NOMO-1 treated with dmso at 0.1 percent for 144 hours (cell line): Measurements from ENCODE around the gene SLC19A1.

Experiments
- DNase-seq: peaks from one replicate; lab custom pipeline; 2025; ENCODE audit not compliant: unreplicated experiment; lab: John Stamatoyannopoulos, UW

The SLC19A1 gene

DNA sequence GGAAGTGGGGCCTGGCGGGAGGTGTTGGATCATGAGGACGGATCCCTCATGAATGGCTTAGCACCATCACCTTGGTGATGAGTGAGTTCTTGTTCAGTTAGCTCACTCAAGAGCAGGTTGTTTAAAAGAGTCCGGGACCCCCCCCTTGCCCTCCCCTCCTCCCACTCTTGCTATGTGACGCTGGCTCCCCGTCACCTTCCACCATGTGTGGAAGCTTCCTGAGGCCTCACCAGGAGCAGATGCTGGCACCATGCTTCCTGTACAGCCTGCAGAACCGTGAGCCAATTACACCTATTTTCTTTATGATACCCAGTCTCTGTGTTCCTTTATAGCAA is 3.0 kb upstream of the SLC19A1 start:
- no peak for DNase-seq

GRCh38 chr21:45544449-45545235 is 2.4 kb upstream of the SLC19A1 start:
- DNase-seq: no peak

DNA sequence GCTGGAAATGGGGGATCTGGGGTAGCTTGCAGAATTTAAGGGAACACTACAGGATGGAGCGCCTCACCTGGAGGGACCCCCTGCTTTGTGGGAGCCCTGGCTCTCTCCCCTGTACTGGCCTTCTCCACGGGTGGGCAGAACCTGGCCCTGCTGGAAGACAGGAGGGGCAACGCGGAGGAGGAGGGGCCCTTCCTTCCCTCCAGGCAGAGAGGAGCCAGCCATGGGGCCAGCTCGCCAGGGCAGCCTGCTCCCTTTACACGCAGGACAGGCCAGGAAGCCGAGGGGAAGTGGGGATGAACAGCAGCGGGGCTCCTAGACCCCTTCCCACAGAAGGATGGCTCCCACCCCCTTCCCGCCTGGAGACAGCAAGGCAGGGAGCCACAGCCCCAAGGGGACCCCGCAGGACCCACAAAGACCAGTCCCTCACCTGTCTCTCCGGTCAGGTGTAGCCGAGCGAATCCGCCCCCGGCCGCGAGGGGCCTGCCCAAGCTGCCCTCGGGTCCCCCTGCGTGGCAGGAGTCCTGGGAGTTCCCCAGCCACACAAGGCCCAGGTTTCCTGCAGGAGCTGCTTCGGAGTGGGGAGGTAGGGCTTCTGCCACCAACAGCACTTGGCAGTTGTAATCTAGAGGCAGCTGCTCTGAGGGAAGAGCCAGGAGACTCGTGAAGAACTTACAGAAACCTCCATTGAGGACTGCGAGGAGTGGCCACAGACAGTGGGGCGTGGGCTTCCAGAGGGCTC is 1.6 kb upstream of the SLC19A1 start:
- DNase-seq: no peak

GRCh38 chr21:45543371-45543709 is 1.1 kb upstream of the SLC19A1 start:
- no peak for DNase-seq

- DNase-seq: no peak
Observed at GRCh38 chr21:45542667-45543370, 579 bp upstream of the SLC19A1 start.

GRCh38 chr21:45541221-45542039 is 810 bp downstream of the SLC19A1 start:
- DNase-seq: peak; percentile 62

DNA sequence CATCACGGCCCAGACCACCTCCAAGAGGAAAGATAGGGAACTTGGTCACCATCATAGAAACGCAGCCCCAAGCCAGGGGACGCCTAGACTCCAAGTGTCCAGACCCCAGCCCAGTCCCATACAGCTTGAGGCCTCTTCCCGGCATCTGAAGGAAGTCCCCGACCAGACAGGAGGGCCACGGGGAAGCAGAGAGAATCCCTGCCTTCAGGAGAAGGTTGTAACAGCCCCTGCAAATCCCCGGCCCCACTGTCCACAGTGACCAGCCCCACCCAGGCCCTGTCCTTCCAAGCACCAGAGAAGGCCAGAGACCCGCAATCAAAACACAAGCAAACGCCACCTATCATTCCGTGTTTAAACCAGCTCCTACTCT is 1.7 kb downstream of the SLC19A1 start:
- no peak for DNase-seq

- no peak for DNase-seq
Observed at GRCh38 chr21:45539796-45540600, 2.2 kb downstream of the SLC19A1 start.

DNA sequence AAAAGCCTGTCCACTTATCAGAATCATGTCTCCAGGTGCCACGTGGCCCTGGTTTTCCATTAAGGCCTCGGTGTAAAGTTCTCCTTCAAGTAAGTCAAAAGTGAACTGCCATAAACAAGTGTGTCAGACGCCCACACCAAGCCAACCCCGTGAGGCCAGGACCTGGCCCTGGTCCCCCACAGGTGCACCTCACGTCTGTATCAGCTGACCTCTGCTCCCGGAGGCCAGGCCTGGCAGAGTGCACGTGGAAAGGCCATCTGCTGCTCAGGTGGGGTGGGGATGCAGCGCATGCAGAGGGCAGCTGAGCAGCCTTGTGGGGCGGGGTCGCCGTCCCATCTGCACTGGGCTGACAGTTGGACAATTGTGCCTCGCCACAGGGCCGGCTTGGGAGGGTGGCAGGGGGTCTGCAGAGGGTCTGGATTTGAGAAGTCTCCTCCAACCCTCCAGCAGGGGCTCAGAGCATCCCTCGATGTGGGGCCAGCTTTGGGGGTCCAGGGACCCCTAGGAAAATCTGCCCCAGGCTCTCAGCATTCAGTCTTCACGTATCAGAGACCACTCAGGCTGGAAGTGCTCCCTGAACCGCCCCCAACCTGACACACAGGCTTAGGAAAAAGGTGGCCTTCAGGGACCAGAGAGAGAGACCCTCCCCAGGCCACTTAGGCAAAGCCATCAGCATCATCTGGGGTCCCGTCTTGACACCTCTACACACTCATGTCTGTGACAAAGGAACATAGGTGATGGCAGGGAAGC is 3.0 kb downstream of the SLC19A1 start:
- DNase-seq: no peak

GRCh38 chr21:45538381-45539045 is 3.7 kb downstream of the SLC19A1 start:
- DNase-seq: no peak

DNA sequence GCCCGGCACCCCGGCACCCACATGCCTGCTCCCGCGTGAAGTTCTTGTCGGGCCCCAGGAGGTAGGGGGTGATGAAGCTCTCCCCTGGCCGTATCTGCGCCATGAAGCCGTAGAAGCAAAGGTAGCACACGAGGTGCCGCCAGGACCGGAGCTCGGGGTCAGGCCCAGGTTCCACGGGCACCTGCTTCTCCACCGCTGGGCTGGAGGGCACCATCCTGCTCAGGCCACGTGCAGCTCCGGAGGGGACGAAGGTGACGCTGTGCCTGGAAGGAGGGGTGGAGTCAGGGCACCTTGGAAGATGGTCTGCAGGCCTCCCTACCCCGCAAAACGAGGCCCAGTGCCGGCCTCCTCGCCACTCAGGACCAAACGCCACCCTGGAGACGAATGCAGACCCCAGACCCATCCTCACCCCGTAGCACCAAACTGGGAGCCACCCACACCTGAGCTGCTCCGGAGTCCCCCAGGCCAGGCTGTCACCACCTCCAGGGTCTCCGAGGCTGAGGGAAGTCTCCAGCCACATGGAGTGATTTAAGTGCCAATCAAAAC is 4.4 kb downstream of the SLC19A1 start:
- DNase-seq: no peak

DNA sequence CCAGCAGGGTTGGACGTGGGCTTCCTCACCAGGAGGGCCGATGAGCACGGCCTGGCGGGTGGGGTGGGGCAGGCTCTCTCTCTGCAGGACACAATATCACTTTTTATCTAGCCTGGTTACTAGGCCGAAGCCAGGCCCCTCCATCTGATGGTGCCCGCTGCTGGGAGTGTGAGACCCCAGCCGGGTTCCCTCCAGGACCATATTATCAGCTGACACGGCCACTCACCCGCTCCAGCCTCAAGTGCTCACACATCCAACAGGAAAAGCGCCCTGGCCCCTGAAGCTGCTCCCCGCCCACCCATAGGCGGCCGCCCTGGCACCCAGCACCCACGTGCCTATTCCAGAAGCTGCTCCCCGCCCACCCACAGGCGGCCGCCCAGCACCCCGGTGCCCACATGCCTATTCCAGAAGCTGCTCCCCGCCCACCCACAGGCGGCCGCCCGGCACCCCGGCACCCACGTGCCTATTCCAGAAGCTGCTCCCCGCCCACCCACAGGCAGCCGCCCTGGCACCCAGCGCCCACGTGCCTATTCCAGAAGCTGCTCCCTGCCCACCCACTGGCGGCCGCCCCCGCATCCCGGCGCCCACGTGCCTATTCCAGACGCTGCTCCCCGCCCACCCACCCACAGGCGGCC is 5.0 kb downstream of the SLC19A1 start:
- DNase-seq: no peak

- DNase-seq: no peak
Observed at GRCh38 chr21:45536301-45537081, 5.7 kb downstream of the SLC19A1 start.

- peak; percentile 24 for DNase-seq
Observed at GRCh38 chr21:45535341-45536081, 6.7 kb downstream of the SLC19A1 start.

- DNase-seq: no peak
Observed at GRCh38 chr21:45534636-45535331, 7.5 kb downstream of the SLC19A1 start.

GRCh38 chr21:45533846-45534635 is 8.2 kb downstream of the SLC19A1 start:
- no peak for DNase-seq
